HG02870 (cell line): ENCODE measurements around the gene C15orf39.
"Not testable (repeated sequence)": the region's sequence is repeated elsewhere in the genome, so short reads cannot be mapped to it uniquely, and the experiment has no call there.

ENCODE experiments used
- ATAC-seq: cut with Tn5 transposase; IDR thresholded peaks from one replicate; pipeline ENCODE4 v1.9.1; 2021; ENCODE audit warnings: mild to moderate bottlenecking, moderate library complexity; ENCODE audit not compliant: unreplicated experiment

Gene C15orf39

DNA sequence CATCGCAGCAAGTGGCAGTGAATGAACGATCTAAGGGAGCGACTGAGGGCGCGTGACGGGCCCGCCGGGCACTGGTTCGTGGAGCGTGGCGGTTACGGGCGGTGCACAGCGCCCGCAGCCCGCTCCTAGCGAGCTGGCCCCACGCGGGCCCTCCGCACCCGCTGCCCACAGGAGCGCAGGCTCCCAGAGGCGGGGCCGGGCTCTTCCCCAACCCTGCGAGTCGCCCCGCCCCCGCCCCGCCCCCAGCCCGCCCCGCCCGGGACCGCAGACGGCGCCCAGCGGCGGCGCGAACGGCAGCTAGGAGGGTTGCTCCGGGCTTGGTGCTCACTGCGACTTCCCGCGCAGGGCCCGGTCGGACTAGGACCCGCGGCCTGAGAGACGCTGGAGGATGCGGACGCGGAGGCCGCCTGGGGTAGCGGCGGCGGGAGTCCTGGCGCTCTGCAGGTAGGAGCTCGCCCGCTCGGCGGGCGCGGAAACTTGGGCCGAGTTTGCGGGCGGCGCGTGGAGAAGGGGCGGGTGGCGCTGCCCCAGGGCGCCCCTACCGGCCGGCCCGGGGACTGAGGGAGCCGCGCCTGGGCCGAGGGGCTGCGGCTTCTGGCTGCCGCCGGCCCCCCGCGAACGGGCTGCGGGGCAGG, at the start of gene C15orf39:
C15orf39 (plus strand) TSS at position 267 of the 635 bp plus-strand sequence. CDS start 4,167 bp downstream, outside the sequence.
- ATAC-seq, result peak; percentile 34

DNA sequence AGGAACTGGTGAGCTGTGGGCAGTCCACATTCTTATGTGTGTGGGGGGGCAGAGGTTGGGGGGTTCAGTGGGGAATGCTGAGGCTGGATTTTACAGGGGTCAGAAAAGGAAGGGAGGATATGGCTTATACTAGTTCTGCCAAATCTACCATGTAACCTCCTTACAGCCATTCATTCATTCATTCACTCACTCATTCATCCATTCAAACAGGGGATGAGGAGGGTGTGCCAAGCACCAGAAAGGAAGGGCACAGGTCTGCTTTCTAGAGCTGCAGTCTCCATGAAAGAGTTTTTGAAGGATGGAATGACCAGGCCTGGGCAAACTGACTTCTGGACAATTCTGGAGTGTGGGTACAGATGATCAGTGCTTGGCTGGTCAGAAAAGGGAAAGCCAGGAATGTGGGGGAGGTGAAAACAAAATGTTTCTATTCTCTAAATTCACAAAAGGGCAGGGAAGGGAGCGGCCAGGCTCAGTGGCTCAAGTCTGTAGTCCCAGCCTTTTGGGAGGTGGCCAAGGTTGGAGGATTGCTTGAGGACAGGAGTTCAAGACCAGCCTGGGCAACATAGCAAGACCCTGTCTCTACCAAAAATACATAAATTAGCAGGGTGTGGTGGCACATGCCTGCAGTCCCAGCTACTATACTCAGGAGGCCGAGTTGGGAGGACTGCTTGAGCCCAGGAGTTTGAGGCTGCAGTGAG, 49.2 kb upstream of the C15orf39 start:
- no peak for ATAC-seq

DNA sequence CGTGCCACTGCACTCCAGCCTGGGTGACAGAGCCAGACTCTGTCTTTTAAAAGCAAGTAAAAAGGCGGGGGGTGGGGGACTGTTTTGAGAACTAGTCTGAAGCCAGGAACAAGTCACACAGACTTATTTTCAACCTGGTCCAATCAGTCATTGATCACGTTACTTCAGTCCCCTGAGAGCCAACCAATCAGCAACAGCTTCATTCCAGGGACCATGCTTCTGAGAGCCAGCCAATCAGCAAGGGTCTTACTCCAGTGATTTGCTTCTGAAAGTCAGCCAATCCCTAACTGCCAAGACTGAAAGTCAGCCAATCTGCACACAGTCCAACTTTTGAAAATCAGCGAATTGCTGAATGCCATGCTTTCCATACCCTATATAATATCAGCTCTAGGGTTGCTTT, 48.6 kb upstream of the C15orf39 start:
- no peak for ATAC-seq

DNA sequence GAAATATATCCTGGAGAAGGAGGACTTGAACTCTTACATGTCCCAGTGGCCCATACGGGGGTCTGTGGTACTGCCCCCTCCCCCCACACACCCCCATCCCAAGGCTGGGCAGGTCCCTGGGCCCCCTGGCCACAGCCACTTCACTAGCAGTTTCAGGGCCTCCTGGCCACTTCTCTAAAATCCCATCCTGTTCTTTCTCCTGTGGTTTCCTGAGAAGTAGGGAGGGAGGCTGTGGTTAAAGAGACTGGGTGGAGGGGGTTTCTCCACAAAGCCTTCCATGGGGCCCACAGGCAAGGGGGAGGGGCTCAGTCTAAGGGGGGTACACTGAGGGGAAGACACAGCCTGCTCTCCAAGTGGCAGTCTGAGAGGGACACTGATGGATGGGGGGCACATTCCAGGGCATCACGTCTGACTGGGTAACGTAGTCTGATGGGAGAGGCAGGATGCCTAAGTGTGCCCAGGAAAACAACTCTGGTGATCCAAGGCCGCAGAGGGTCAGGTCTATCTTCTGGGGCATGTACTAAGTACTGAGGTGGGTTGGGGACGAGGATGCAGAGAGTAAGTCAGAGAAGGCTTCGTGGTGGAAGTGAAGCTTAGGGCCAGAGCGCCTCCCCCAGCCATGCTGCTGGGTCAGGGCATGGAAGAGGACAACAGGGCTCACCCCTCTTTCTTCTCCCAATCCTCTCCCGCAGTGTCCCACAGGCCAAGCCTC, 48.0 kb upstream of the C15orf39 start:
- ATAC-seq, result no peak

DNA sequence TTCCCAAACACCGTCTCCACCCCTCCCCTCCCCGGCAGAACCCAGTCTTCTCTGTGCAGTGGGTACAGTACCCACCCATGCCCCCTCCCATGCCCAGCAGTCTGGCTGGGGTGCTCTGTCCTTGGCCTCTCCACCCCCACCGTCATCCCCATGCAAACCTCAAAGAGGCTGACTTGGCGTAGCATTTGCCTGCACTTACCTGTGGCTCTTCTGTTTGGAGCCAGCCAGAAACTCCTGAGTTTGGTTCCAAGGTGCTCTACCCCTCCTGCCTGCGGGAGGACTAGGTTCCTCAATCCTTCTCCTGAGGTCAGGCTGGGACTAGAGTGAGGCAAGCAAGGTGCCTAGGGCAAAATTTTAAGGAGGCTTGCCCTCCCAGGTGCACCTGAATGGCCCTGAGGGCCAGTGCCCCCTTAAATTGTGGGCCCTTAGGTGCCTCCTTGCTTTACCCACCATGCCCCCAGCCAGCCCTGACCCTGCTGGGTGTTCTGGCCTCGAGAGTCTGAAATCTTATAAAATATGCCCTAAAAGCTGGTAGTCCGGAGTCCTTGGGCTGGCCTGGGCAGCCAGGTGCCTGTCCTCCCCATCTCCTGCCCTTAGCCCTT, 47.1 kb upstream of the C15orf39 start:
- ATAC-seq, result no peak

DNA sequence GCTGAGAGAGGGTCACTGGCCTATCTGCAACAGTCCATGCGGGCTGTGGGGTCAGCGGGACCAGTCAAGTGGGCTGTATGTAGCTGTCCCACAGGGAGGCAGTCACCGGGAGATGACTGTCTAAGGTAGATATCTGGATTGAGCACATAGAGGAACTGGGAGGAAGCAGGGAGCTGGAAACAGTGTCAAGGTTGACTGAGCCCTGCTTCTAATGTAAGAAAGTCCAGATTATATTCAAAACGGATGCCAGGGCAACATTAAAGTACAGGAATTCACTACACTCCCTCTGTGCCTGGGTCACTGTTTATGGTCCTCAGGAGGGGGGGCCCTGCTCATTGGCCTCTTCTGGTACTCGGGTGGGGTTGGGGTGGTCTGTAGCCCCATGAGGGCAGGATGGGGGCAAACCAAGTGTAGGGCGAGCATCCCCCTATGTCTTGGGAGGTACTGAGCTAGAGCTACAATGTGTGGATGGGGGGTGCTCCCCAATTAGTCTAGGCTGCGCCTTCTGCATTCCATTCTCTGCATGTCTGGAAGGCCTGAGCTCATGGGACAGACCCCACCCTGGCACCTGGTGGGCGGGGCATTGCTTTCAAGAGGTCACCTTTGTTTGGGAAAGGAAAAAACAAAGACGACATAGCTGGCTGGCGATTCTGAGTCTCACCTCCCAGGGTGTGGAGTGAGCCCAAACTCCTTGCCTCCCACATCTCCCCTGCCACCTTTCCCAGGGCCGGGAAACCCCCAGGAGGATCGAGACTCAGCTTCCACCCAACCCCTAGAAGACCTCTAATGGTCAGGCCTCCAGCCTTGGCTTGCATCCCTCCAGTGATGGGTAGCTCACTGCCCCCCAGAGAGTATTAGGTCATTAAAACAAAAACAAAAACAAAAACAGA, 45.1 kb upstream of the C15orf39 start:
- ATAC-seq, result no peak

DNA sequence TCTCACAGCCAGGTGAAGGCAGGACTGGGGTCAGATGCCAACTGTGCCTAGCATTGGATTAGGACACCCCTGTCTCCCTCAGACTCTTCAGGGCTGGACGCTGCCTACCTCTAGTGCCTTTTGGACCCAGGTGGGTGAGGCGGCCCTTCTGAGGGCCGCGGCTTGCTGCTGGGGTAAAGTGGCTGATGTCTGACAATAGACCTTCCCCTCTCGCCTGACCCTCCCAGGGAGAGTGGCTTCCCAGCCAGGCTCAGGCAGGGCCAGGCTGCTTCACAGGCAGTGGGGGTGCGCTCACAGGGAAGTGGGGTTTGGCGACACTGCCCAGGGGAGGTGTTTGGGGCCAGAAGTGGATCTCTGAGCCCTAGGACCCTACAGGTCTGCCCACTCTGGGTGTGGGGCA, 43.3 kb upstream of the C15orf39 start:
- ATAC-seq, result no peak

DNA sequence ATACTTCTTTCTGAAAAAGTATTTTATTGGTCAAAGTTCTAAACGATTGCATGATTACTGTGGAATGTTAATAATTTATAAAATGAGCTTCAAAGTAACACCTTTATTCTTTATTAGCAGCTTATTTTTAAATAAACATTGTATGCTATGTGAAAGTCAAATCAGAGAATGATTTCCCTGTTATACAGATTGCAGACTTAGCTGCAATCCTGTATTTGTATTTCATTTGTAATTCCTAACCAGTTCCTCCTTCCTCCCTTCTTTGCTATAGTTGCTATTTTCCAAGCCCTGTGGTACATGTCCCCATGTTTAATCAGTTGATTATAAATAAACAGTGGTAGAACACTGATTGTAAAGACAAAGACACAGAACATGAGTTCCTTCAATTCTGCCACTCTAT, 42.4 kb upstream of the C15orf39 start:
- ATAC-seq, result no peak

DNA sequence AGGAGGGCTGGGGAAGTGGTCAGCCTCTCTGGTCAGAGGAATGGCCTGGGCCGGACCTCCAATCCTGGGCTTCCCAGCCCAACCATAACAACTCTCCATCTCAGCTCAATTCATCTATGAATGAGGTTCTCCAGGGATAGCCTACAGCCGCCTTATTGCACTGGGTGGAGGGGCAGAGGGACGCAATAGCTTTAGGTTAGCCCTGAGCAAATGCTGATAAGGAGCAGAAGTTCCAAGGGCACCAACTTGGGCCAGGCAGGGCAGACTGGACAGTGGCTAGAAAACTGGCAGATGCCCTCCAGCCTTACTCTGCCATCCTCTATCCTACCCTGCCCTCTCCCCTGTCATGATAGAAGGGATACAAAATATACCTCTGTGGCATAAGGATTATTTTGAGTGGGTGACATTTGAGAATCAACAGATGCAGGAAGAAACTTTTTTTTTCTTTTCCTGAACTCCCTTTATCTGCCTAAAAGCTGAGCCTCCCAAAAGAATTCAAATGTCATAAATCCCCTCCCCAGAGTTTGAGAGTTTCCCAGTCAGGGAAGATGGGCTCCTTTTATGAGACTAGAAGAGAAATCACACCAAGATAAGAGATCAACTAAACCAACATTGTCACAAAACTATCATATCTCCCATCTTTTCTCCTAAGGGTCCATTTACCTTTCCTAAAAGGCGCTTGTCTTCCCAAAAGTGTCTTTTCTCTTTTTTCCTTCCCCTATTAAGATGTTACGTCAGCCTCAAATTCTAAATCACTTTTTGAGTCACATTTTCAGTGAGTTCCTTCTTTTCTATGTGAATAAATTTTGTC, 40.4 kb upstream of the C15orf39 start:
- no peak for ATAC-seq

DNA sequence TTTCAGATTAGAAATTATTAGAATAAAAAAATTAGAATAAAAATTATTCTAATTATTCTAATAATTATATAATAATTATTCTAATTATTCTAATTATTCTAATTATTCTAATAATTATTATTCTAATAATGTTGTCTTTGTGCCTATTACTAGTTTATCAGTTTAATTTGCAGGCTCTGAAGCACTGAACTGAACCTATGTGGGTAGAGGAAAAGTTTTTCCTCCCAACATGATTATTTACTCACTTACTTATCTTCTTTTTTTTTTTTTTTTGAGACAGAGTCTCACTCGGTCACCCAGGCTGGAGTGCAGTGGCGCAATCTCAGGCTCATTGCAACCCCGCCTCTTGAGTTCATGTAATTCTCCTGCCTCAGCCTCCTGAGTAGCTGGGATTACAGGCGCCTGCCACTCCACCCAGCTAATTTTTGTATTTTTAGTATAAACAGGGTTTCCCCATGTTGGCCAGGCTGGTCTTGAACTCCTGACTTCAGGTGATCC, 39.7 kb upstream of the C15orf39 start:
- no peak for ATAC-seq

DNA sequence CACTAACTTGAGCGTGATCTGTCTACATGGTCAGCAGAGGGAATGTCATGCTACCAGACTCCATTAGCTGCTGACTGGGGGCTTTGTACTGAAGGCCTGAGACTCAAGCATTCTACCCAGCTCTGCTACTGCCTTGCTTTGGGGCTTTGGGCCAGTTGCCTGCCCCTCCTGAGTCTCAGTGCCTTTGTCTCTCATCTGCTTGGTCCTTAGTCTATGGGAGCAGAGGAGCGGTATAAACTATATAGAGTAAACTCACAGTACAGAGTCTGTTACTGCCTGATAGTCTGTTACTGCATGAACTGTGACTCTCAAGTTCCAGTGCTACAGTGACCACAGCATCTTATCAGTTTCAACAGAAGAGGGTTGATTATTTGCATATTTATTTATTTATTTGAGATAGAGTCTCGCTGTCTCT, 38.5 kb upstream of the C15orf39 start:
- ATAC-seq, result no peak

DNA sequence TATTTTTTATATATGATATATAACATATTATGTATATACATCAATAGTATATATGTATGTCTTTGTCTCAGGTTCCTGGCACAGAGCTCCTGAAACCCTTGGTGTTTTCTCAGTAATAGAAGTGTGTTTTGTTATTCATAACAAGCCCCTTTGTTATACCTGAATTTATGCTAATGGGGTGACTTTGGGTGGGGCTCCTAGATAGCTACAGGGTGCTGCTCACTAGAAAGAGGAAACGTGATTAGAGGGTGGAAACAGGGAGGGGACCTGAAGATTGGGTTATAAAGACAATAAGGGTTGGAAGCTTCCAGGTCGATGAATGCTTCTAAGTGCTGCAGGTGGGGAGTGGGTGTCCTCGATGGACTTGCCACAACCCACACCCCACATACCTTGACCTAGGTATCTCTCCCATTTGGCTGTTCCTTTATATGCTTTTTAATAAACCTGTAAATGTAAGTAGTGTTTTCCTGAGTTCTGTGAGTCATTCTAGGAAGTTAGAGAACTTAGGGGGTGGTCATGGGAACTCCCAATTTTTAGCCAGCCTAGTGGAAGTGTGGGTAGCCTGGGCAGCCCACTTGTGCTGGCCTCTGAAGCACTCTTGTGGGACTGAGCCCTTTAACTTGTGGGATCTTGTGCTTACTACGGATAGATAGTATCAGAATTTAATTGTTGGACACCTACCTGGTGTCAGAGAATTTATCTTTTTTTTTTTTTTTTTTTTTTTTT, 36.9 kb upstream of the C15orf39 start:
- ATAC-seq, result no peak

DNA sequence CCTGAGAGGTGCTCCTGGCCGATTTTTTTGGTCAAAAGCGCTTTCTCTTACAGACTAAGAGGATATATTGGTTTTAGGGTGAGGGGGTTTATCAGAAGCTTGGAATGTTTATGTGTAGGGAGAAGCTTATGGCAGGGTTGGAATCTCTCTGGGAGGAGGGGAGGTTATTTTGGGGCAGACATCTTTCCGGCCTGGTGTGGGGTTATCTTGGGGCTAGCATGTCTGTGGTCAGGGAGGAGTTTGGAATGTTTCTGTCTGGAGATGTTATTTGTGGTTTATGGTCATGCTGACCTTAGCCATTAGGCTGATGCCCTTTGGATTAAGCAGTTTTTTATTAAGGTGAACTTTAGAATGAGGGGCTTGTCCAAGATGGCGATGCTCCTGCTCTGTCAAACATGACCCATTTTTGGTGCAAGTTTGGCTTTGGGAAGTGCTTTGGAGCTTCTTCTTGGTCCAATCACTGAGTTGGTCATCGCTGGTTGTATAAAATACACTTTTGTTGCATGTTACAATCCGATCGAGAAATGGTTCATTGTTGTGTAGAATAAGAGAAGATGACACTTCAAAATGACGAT, 35.1 kb upstream of the C15orf39 start:
- not testable (repeated sequence) for ATAC-seq

DNA sequence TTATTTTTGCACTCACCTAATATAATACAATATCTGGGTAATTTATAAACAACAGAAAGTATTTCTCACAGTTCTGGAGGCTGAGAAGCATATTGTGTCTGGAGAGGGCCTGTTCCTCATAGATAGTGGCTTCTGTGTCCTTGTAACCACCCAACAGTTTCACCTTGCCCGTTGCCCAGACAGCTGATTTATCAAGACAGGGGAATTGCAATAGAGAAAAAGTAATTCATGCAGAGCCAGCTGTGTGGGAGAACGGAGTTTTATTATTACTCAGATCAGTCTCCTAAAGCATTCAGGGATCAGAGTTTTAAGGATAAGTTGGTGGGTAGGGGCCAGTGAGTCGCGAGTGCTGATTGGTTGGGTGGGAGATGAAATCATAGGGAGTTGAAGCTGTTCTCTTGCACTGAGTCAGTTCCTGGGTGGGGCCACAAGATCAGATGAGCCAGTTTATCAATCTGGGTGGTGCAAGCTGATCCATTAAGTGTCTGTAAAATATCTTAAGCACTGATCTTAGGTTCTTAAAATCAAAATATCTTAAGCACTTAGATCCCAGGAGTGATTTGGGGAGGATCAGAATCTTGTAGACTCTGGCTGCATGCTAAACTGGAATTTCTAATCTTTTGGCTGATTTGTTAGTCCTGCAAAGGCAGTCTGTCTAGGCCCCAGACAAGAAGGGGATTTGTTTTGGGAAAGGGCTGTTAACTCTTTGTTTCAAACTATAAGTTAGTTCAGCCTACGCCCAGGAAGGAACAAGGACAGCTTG, 33.9 kb upstream of the C15orf39 start:
- ATAC-seq, result no peak

DNA sequence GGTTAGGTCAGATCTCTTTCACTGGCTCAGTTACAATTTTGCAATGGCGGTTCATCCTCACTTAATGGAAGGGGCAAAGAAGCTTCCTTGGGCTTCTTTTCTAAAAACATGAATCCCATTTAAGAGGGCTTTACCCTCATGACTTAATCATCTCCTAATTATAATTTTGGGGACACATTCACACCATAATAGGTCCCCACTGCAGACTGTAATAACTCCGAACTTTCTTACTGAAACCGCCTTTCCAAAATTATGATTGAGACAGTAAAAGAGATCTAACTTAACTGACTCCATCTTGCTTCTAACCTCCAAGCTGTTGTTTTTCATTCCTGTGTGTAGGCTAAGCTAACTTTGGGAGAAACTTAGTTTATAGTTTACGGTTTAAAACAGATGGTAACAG, 33.3 kb upstream of the C15orf39 start:
- ATAC-seq, result no peak

DNA sequence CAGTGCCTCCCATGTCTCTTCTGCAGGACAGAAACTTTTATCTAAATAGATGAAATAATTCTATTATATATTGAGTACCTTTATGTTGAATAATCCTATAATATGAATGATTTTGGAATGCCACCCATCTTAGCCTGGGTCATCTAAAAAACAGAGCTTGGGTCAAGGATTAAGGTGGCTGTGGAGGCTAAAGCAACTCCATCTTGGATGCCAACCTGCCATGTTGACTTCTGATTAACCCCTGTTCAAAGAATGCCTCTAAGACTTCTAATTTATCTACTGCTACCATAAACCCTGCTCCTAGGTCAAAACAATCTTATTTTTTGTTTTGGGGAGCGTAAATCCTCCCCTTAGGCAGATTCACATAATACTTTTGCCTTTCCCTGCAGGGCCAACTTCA, 31.5 kb upstream of the C15orf39 start:
- no peak for ATAC-seq

DNA sequence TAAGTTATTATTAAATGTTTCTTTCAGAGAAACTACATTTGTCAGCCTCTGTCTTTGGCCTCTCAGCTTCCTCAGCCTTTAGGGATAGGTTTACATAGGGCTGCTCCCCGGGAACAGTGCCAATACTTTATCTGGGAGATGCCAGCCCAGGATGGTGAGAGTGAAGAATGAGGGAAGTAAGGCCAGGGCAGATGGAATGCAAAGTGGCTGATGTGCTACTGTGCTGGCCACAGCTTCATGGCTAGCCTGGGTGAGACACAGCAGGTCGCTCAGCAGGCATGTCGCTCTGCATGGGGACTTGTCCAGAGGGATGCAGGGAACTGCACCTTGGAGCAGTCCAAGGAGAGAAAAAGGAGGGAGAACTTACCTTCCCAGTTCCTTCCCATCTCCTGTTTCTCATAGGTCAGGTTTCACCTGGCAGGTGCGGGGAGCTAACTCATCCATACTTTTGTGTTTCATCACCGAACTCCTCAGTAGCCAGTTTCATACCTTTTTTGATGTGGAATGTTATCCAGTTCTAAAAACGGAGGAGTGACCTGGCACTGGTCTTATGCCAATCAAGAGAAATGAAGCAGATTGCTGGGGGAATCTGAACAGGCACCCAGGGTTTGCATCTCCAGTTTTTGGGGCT, 30.9 kb upstream of the C15orf39 start:
- ATAC-seq, result no peak
